Lung (tissue), 12 donors: Measurements from ENCODE around the gene MRPL57. TPM values are rescaled to one million over a fixed set of nuclear protein-coding genes. Genes with fewer than 3 reads are reported as not detected.

Experiments
- ATAC-seq: fragments of 200-7000 bp; cut with Tn5 transposase; one replicate; pipeline ENCODE4 v1.9.1; 2020; ENCODE audit warnings: moderate number of reproducible peaks; ENCODE audit not compliant: insufficient read depth, low FRiP score
- DNase-seq, 3 donors: peaks; one replicate each; pipeline ENCODE4 v3.0.0-alpha.2; 2013 to 2017
- H3K27ac ChIP-seq, 2 donors: one replicate each; pipeline ENCODE4 v1.5.1; 2013; ENCODE audit warnings: mild to moderate bottlenecking in 2 of 2, moderate library complexity in 2 of 2, control low read depth in 1 of 2, inconsistent platforms in 1 of 2, low read depth in 1 of 2, low read length in 1 of 2
- H3K27me3 ChIP-seq, 3 donors: one replicate each; pipeline ENCODE4 v1.5.1; 2013; ENCODE audit warnings: low read length in 2 of 3; ENCODE audit not compliant: control insufficient read depth in 3 of 3, insufficient read depth in 3 of 3
- H3K36me3 ChIP-seq, 4 donors: one replicate each; pipeline ENCODE4 v1.5.1; 2013; ENCODE audit warnings: low read length in 4 of 4, mild to moderate bottlenecking in 1 of 4, moderate library complexity in 1 of 4; ENCODE audit not compliant: control insufficient read depth in 4 of 4, insufficient read depth in 4 of 4
- H3K4me1 ChIP-seq, 5 donors: one replicate each; pipeline ENCODE4 v1.5.1; 2013; ENCODE audit warnings: low read length in 5 of 5, mild to moderate bottlenecking in 2 of 5, moderate library complexity in 1 of 5; ENCODE audit not compliant: control insufficient read depth in 5 of 5, insufficient read depth in 5 of 5
- H3K4me3 ChIP-seq: one replicate; pipeline ENCODE4 v1.5.1; 2013; ENCODE audit warnings: mild to moderate bottlenecking, control low read depth, moderate library complexity
- H3K9ac ChIP-seq, 2 donors: one replicate each; pipeline ENCODE4 v1.5.1; 2013; ENCODE audit warnings: low read length in 2 of 2, control low read depth in 1 of 2; ENCODE audit not compliant: insufficient read depth in 1 of 2
- H3K9me3 ChIP-seq, 4 donors: one replicate each; pipeline ENCODE4 v1.5.1; 2013; ENCODE audit warnings: low read length in 3 of 4, mild to moderate bottlenecking in 1 of 4, moderate library complexity in 1 of 4; ENCODE audit not compliant: control insufficient read depth in 4 of 4, insufficient read depth in 3 of 4
- WGBS, 2 donors: extraction: QIAGEN DNeasy Blood & Tissue Kit; methylation state at CpG; one replicate each; pipeline ENCODE4 v1.1.7; 2013; 5-methylcytosine and 5-hydroxymethylcytosine counted together
- polyA plus RNA-seq, 2 donors: library from polyadenylated mRNA; stranded (reverse); fragments of 200-250 nt; gene quantifications; one replicate each; pipeline ENCODE4 v1.2.1, GENCODE V29; 2013
- total RNA-seq, 2 donors: library from RNA; depleted of rRNA in 1 of 2; stranded (reverse); fragments of >200 nt in 1 of 2; gene quantifications; one replicate each; pipeline ENCODE4 v1.2.1, GENCODE V29; 2014 to 2021
- TF ChIP-seq, protein P1 (sequence below): IDR thresholded peaks from 2 replicates; pipeline ENCODE4 v1.5.1; 2012; ENCODE audit warnings: mild to moderate bottlenecking; ENCODE audit errors: control extremely low read depth, extremely low read depth
- donor health status: control.
- donor health status: control.
- donor health status: Bipolar disorder and iron deficiency.
- donor health status: healthy.
- donor health status: DM: yes; HTN: yes; CAD: no.

MRPL57 gene
- total and polyA plus RNA-seq, 4 donors: 14.8 to 39.5 (median 20.5) TPM

- WGBS, 2 donors: 88 to 93% methylated on average over 12 of the region's 12 CpGs
- peaks cover 5 to 23% (median 10%) of the 10 kb centered on the region in 5 donors for H3K4me1 ChIP-seq
- H3K27me3 ChIP-seq: no peaks in the 10 kb centered on the region
- H3K9me3 ChIP-seq: no peaks in the 10 kb centered on the region
- DNase-seq: no peak
- TF ChIP-seq, protein P1, sequence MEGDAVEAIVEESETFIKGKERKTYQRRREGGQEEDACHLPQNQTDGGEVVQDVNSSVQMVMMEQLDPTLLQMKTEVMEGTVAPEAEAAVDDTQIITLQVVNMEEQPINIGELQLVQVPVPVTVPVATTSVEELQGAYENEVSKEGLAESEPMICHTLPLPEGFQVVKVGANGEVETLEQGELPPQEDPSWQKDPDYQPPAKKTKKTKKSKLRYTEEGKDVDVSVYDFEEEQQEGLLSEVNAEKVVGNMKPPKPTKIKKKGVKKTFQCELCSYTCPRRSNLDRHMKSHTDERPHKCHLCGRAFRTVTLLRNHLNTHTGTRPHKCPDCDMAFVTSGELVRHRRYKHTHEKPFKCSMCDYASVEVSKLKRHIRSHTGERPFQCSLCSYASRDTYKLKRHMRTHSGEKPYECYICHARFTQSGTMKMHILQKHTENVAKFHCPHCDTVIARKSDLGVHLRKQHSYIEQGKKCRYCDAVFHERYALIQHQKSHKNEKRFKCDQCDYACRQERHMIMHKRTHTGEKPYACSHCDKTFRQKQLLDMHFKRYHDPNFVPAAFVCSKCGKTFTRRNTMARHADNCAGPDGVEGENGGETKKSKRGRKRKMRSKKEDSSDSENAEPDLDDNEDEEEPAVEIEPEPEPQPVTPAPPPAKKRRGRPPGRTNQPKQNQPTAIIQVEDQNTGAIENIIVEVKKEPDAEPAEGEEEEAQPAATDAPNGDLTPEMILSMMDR: no peak
- ATAC-seq: no peak
- H3K4me3 ChIP-seq: no peak overlapping the region
- H3K27ac ChIP-seq: peak overlapping the region; percentile 5 to 69
- H3K9ac ChIP-seq: peak overlapping the region in 1 of 2 donors; percentile 90
- H3K36me3 ChIP-seq: peaks cover 0 to 18% (median 7%) of the 10 kb centered on the region in 4 donors
Measured at GRCh38 chr13:21139374-21139773, 37.1 kb upstream of the MRPL57 start.

- H3K9ac ChIP-seq: no peak overlapping the region
- TF ChIP-seq, protein P1: no peak
- no peak overlapping the region for H3K27ac ChIP-seq
- no peak for DNase-seq
- no peak overlapping the region for H3K4me3 ChIP-seq
- H3K36me3 ChIP-seq: peaks cover 3 to 29% (median 15%) of the 10 kb centered on the region in 4 donors
- peaks cover 5 to 23% (median 10%) of the 10 kb centered on the region in 5 donors for H3K4me1 ChIP-seq
- no peaks in the 10 kb centered on the region for H3K9me3 ChIP-seq
- WGBS, 2 donors: 90 to 94% methylated on average over 3 of the region's 3 CpGs
- no peaks in the 10 kb centered on the region for H3K27me3 ChIP-seq
- no peak for ATAC-seq
Measured at GRCh38 chr13:21142766-21143165, 33.7 kb upstream of the MRPL57 start.

DNA sequence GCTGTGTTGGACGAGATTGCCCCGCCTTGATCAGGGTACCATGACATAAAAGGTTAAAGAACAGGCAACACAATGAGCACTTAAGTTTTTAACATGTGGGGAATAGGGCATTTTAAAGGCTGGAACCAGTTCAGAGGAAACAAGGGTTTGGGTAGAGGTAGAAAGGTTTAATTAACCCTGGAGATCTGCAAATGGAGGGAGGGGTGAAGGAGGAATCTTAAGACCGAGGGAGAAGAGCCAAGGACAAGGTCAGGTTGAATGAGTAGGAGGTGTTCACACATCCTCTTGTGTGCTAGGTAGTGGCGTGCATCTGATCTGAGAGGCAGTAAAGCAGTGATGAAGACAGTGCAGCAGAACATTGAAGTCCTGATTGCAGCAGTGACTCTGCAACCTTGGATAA is 28.6 kb upstream of the MRPL57 start:
- Histone ChIP-seq H3K9me3 (no peaks in the 10 kb centered on the region), H3K4me1 (peaks cover 0 to 11% (median 2%) of the 10 kb centered on the region in 5 donors), H3K36me3 (peaks cover 3 to 23% (median 13%) of the 10 kb centered on the region in 4 donors), H3K27me3 (no peaks in the 10 kb centered on the region), H3K4me3 (no peak overlapping the region), H3K27ac (no peak overlapping the region), H3K9ac (no peak overlapping the region)
- TF ChIP-seq, protein P1: no peak
- 77 to 89% methylated on average over 4 of the region's 4 CpGs for WGBS, 2 donors
- no peak for DNase-seq
- ATAC-seq: no peak
